Suprapubic skin (tissue), 4 donors: ENCODE results near the gene HPX. TPM values are rescaled to one million over a fixed set of nuclear protein-coding genes. Genes with fewer than 3 reads are reported as not detected.

Source experiments
- DNase-seq, 2 donors: peaks; one replicate each; pipeline ENCODE4 v3.0.0-alpha.2; 2019; ENCODE audit warnings: low spot score in 2 of 2
- H3K27ac ChIP-seq: fragments of 200-600 bp; sonication (generic); one replicate; pipeline ENCODE4 v1.5.1; 2019
- H3K27me3 ChIP-seq: fragments of 200-600 bp; sonication (generic); one replicate; pipeline ENCODE4 v1.5.1; 2019
- H3K36me3 ChIP-seq: fragments of 200-600 bp; sonication (generic); one replicate; pipeline ENCODE4 v1.5.1; 2019
- H3K4me1 ChIP-seq: fragments of 200-600 bp; sonication (generic); one replicate; pipeline ENCODE4 v1.5.1; 2019
- H3K4me3 ChIP-seq: fragments of 200-600 bp; sonication (generic); one replicate; pipeline ENCODE4 v1.5.1; 2019; ENCODE audit warnings: mild to moderate bottlenecking
- H3K9me3 ChIP-seq: fragments of 200-600 bp; sonication (generic); one replicate; pipeline ENCODE4 v1.5.1; 2019
- EP300 ChIP-seq: sonication (generic); formaldehyde crosslinking; IDR thresholded peaks from one replicate; pipeline ENCODE4 v1.6.1; 2017; ENCODE audit warnings: antibody characterized with exemption
- POLR2A ChIP-seq, 2 donors: fragments of 450-650 bp; IDR thresholded peaks; one replicate each; pipeline ENCODE4 v1.6.1; 2017; ENCODE audit warnings: antibody characterized with exemption in 2 of 2, mild to moderate bottlenecking in 2 of 2, moderate library complexity in 2 of 2
- POLR2AphosphoS5 ChIP-seq, 3 donors: sonication (generic); formaldehyde crosslinking; IDR thresholded peaks; one replicate each; pipeline ENCODE4 v1.6.1; 2017; ENCODE audit warnings: antibody characterized with exemption in 3 of 3
- WGBS: methylation state at CpG from one replicate; pipeline ENCODE4 v1.1.5; 2018; 5-methylcytosine and 5-hydroxymethylcytosine counted together
- total RNA-seq, 4 donors: library from RNA; depleted of rRNA; stranded (reverse); fragments of >200 nt; gene quantifications; one replicate each; pipeline ENCODE4 v1.1.0, GENCODE V29; 2016
- TF ChIP-seq, protein P1 (sequence below), 2 donors: fragments of 200-600 bp in 1 of 2; fragments of 450-650 bp in 1 of 2; sonication (generic) in 1 of 2; IDR thresholded peaks; one replicate each; pipeline ENCODE4 v1.5.1; 2016 to 2019; ENCODE audit warnings: antibody characterized with exemption in 2 of 2, mild to moderate bottlenecking in 1 of 2, moderate library complexity in 1 of 2

The HPX gene
- total RNA-seq, 4 donors from 2014 or later: 0.47 to 15.5 (median 1.3) TPM

DNA sequence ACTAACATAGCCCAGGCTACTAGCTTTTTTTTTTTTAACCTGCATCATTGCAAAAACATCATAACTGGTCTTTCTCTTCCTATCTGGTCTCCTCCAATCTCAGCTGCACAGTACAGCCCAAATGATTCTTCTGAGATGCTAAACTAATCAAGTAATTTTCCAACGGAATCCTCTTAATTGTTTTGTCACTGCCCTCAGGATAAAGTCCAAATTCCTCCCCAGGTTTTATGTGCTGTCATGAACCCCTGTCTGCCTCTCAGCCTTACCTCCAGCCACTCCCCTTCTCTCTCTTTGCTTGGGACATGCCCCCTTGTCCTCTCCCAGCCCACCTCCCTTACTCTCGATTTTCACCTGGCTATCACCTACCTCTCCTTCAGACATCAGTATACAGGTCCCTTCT is 34.4 kb downstream of the HPX start:
- H3K4me3 ChIP-seq: no peak overlapping the region
- 43% methylated on average over 2 of the region's 2 CpGs for WGBS
- no peaks in the 10 kb centered on the region for H3K27me3 ChIP-seq
- H3K27ac ChIP-seq: no peak overlapping the region
- TF ChIP-seq, protein P1, sequence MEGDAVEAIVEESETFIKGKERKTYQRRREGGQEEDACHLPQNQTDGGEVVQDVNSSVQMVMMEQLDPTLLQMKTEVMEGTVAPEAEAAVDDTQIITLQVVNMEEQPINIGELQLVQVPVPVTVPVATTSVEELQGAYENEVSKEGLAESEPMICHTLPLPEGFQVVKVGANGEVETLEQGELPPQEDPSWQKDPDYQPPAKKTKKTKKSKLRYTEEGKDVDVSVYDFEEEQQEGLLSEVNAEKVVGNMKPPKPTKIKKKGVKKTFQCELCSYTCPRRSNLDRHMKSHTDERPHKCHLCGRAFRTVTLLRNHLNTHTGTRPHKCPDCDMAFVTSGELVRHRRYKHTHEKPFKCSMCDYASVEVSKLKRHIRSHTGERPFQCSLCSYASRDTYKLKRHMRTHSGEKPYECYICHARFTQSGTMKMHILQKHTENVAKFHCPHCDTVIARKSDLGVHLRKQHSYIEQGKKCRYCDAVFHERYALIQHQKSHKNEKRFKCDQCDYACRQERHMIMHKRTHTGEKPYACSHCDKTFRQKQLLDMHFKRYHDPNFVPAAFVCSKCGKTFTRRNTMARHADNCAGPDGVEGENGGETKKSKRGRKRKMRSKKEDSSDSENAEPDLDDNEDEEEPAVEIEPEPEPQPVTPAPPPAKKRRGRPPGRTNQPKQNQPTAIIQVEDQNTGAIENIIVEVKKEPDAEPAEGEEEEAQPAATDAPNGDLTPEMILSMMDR (IDR thresholded peaks at IDR 0.05): no peak
- TF ChIP-seq EP300 (no peak), POLR2AphosphoS5 (IDR thresholded peaks at IDR 0.05) (no peak), POLR2A (IDR thresholded peaks at IDR 0.05) (no peak)
- no peaks in the 10 kb centered on the region for H3K4me1 ChIP-seq
- DNase-seq: no peak
- no peaks in the 10 kb centered on the region for H3K9me3 ChIP-seq
- H3K36me3 ChIP-seq: peaks cover 29% of the 10 kb centered on the region

DNA sequence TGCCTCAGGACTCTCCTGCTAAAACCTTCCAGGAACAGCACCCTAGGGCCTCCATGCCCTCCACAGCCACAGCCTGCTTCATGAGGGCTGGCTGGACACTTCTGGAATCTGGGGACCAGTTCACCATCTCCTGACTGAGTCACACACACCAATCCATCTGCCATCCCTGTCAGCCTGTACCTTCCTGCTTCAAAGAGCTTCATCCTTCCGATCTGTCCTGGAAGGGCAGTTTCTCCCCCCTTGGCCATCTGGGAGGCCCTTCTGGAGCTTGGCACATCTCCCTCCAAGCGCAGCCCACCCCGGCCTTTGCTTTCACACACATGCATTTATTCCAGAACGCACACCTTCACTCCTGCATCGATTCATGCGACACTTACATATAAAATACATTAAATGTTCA is 34.9 kb downstream of the HPX start:
- H3K4me1 ChIP-seq: no peaks in the 10 kb centered on the region
- no peak overlapping the region for H3K4me3 ChIP-seq
- H3K9me3 ChIP-seq: no peaks in the 10 kb centered on the region
- no peak overlapping the region for H3K27ac ChIP-seq
- peaks cover 30% of the 10 kb centered on the region for H3K36me3 ChIP-seq
- TF ChIP-seq POLR2AphosphoS5 (IDR thresholded peaks at IDR 0.05) (no peak), EP300 (no peak), POLR2A (IDR thresholded peaks at IDR 0.05) (no peak)
- TF ChIP-seq, protein P1 (IDR thresholded peaks at IDR 0.05): no peak
- DNase-seq: no peak
- 95% methylated on average over 6 of the region's 6 CpGs for WGBS
- H3K27me3 ChIP-seq: no peaks in the 10 kb centered on the region

DNA sequence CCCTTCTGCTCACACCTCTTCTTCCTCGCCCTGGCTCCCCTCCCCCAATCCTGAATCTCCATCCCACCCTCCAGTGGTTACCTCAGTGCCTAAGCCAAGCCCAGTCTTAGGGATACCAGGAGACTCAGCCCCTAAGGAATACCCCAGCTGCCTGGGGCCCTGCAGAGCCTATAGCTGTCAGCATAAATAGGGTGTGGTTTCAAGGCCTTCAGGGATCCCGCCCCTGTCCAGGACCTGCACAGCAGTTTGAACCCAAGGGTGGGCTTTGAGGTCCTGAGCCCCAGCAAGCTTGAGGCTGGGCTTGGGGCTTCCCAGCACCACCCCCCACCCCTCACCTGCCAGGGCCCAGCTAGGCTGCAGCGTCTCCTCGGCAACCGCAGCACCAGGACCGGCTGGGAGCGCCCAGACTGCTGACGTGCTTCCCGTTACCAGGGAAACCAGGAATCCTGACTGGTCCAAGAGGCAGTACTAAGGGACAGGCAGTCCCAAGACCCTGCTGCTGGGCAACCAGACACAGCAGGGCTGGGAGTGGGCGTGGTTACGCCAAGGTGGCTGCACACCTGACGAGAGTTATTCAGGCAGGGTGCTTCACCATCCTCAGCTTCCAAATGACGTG is 35.6 kb downstream of the HPX start:
- H3K27ac ChIP-seq: no peak overlapping the region
- H3K4me3 ChIP-seq: no peak overlapping the region
- no peak for DNase-seq
- no peaks in the 10 kb centered on the region for H3K9me3 ChIP-seq
- H3K27me3 ChIP-seq: no peaks in the 10 kb centered on the region
- no peaks in the 10 kb centered on the region for H3K4me1 ChIP-seq
- TF ChIP-seq, protein P1 (IDR thresholded peaks at IDR 0.05): no peak
- no peak for TF ChIP-seq POLR2AphosphoS5 (IDR thresholded peaks at IDR 0.05)
- TF ChIP-seq POLR2A (IDR thresholded peaks at IDR 0.05): no peak
- no peak for TF ChIP-seq EP300
- WGBS: 85% methylated on average over 13 of the region's 13 CpGs
- H3K36me3 ChIP-seq: peaks cover 29% of the 10 kb centered on the region

DNA sequence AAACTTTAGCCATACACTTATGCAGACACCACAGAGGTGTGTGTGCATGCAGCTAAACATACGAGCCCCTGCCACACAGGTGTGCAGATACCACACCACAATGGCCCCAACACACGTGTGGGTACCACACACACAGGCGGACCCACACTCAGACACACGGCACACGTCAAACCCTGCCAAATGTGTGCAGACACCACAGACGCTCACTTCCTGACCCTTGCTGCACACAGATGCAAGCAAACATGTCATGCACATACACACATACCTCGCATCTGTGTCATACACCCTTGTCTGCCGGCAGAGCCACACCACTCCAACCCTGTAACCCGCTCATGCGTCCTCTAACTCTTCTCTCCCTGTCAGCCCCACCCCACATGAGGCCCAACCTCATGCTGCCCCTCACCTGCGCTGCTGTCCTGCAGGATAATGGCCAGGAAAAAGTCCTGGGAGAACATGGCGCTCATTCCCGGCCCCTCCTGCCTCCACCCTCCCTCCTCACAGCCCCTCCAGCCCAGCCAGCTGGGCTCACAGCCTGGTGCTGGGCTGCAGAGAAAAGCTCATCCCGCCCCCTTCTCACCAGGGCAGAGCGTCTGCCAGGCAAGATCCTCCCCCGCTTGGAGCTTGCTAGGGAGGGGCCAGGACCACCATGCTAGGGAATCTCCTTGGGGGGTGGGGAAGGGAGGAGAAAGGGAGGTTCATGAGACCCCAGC is 36.3 kb downstream of the HPX start:
- DNase-seq: no peak
- Histone ChIP-seq H3K4me3 (no peak overlapping the region), H3K36me3 (peaks cover 28% of the 10 kb centered on the region), H3K27ac (no peak overlapping the region), H3K4me1 (no peaks in the 10 kb centered on the region), H3K27me3 (no peaks in the 10 kb centered on the region), H3K9me3 (no peaks in the 10 kb centered on the region)
- 65% methylated on average over 11 of the region's 16 CpGs for WGBS
- no peak for TF ChIP-seq POLR2A (IDR thresholded peaks at IDR 0.05)
- TF ChIP-seq, protein P1 (IDR thresholded peaks at IDR 0.05): no peak
- no peak for TF ChIP-seq POLR2AphosphoS5 (IDR thresholded peaks at IDR 0.05)
- TF ChIP-seq EP300: no peak

DNA sequence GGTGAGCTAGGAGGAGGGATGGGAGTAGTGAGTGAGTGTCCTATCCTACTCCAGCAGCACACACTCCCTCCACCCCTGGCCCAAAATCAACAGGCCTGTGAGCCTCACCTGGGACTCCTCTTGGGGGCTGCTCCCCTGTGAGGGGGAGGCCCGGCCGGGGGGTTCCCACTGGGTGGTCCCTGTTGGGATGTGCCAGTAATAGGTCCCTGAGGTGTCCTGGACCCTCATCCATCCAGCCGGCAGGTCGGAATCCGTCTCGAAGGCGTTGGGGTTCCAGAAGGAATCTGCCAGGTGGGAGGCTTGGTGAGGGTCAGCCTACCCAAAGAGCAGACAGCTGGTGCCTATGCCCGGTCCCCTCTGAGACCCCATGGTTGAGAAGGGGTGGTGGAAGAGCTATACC is 37.2 kb downstream of the HPX start:
- no peaks in the 10 kb centered on the region for H3K4me1 ChIP-seq
- peaks cover 28% of the 10 kb centered on the region for H3K36me3 ChIP-seq
- no peak overlapping the region for H3K27ac ChIP-seq
- no peak for DNase-seq
- WGBS: no CpG with 5 or more reads among the region's 8 CpGs
- no peaks in the 10 kb centered on the region for H3K9me3 ChIP-seq
- TF ChIP-seq, protein P1 (IDR thresholded peaks at IDR 0.05): no peak
- TF ChIP-seq EP300 (no peak), POLR2A (IDR thresholded peaks at IDR 0.05) (no peak), POLR2AphosphoS5 (IDR thresholded peaks at IDR 0.05) (no peak)
- no peak overlapping the region for H3K4me3 ChIP-seq
- no peaks in the 10 kb centered on the region for H3K27me3 ChIP-seq
